ENCODE results near the gene ECPAS.
"Not testable (repeated sequence)": the region's sequence is repeated elsewhere in the genome, so short reads cannot be mapped to it uniquely, and the experiment has no call there.

ECPAS gene

DNA sequence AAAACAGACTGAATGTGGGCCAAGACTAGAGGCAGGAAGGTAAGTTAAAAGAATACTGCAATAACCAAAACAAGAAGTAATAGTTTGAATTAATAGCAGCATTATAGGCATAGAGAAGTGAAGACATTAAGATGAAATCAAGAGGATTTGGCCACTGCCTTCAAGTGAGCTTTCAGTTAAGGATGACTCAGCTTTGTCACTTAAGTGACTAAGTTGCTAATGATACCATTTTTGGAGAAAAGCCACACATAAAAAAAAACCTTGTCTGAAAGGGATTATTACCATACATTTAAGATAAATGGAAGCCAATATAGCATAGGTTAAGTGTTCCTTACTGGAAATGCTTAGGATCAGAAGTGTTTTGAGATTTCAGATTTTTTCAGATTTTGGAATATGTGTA, 57.0 kb downstream of the ECPAS start:
- no peak overlapping the region for H3K27ac ChIP-seq (ENCODE audit: insufficient read depth, low read length, poor library complexity, severe bottlenecking)
- no peak for DNase-seq
- H3K4me1 ChIP-seq (ENCODE audit: control insufficient read depth, insufficient read depth, low read length, poor library complexity, severe bottlenecking): no peaks in the 10 kb centered on the region
- no peaks in the 10 kb centered on the region for H3K27me3 ChIP-seq (replicated peaks; ENCODE audit: control insufficient read depth, insufficient read depth, low read length, poor library complexity, severe bottlenecking)
- H3K36me3 ChIP-seq (ENCODE audit: control insufficient read depth, insufficient read depth, low read length): peaks cover 30% of the 10 kb centered on the region
- no peaks in the 10 kb centered on the region for H3K9me3 ChIP-seq (ENCODE audit: control insufficient read depth, low read length)
- H3K4me3 ChIP-seq (ENCODE audit: insufficient read depth, low read depth, low read length, poor library complexity, severe bottlenecking): no peak overlapping the region

GRCh38 chr9:111423389-111423788, 60.8 kb downstream of the ECPAS start:
- Histone ChIP-seq H3K4me3 (ENCODE audit: insufficient read depth, low read depth, low read length, poor library complexity, severe bottlenecking) (no peak overlapping the region), H3K36me3 (ENCODE audit: control insufficient read depth, insufficient read depth, low read length) (peaks cover 50% of the 10 kb centered on the region), H3K27ac (ENCODE audit: insufficient read depth, low read length, poor library complexity, severe bottlenecking) (no peak overlapping the region), H3K9me3 (ENCODE audit: control insufficient read depth, low read length) (no peaks in the 10 kb centered on the region), H3K27me3 (replicated peaks; ENCODE audit: control insufficient read depth, insufficient read depth, low read length, poor library complexity, severe bottlenecking) (no peaks in the 10 kb centered on the region), H3K4me1 (ENCODE audit: control insufficient read depth, insufficient read depth, low read length, poor library complexity, severe bottlenecking) (no peaks in the 10 kb centered on the region)
- DNase-seq: no peak

- Histone ChIP-seq H3K4me1 (ENCODE audit: control insufficient read depth, insufficient read depth, low read length, poor library complexity, severe bottlenecking) (no peaks in the 10 kb centered on the region), H3K27me3 (replicated peaks; ENCODE audit: control insufficient read depth, insufficient read depth, low read length, poor library complexity, severe bottlenecking) (no peaks in the 10 kb centered on the region), H3K27ac (ENCODE audit: insufficient read depth, low read length, poor library complexity, severe bottlenecking) (no peak overlapping the region), H3K4me3 (ENCODE audit: insufficient read depth, low read depth, low read length, poor library complexity, severe bottlenecking) (no peak overlapping the region), H3K36me3 (ENCODE audit: control insufficient read depth, insufficient read depth, low read length) (peaks cover 56% of the 10 kb centered on the region), H3K9me3 (ENCODE audit: control insufficient read depth, low read length) (no peaks in the 10 kb centered on the region)
- no peak for DNase-seq
Measured at GRCh38 chr9:111414406-111414805, 69.8 kb downstream of the ECPAS start.

- H3K4me1 ChIP-seq (ENCODE audit: control insufficient read depth, insufficient read depth, low read length, poor library complexity, severe bottlenecking): no peaks in the 10 kb centered on the region
- no peak for DNase-seq
- no peak overlapping the region for H3K27ac ChIP-seq (ENCODE audit: insufficient read depth, low read length, poor library complexity, severe bottlenecking)
- no peaks in the 10 kb centered on the region for H3K27me3 ChIP-seq (replicated peaks; ENCODE audit: control insufficient read depth, insufficient read depth, low read length, poor library complexity, severe bottlenecking)
- no peaks in the 10 kb centered on the region for H3K9me3 ChIP-seq (ENCODE audit: control insufficient read depth, low read length)
- H3K4me3 ChIP-seq (ENCODE audit: insufficient read depth, low read depth, low read length, poor library complexity, severe bottlenecking): no peak overlapping the region
- H3K36me3 ChIP-seq (ENCODE audit: control insufficient read depth, insufficient read depth, low read length): peaks cover 54% of the 10 kb centered on the region
Measured at GRCh38 chr9:111413996-111414395, 70.2 kb downstream of the ECPAS start.

DNA sequence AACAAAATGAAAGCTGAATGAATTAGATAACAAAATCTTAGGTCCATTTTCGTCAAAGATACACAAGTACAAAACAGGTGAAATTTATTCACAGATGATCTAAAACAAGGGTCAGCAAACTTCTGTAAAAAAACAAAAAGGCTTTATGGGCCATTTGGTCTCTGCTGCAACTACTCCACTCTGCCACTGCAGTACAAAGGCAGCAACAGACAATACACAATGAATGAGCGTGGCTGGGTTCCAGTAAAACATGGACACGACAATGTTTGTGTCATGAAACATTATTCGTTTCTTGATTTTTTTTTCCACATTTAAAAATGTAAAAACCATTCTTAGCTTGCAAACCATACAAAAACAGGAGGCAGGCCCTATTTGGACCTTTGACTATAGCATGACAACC, 71.9 kb downstream of the ECPAS start:
- peaks cover 63% of the 10 kb centered on the region for H3K36me3 ChIP-seq (ENCODE audit: control insufficient read depth, insufficient read depth, low read length)
- no peak overlapping the region for H3K27ac ChIP-seq (ENCODE audit: insufficient read depth, low read length, poor library complexity, severe bottlenecking)

GRCh38 chr9:111411266-111411665, 72.9 kb downstream of the ECPAS start:
- no peaks in the 10 kb centered on the region for H3K27me3 ChIP-seq (replicated peaks; ENCODE audit: control insufficient read depth, insufficient read depth, low read length, poor library complexity, severe bottlenecking)
- peaks cover 61% of the 10 kb centered on the region for H3K36me3 ChIP-seq (ENCODE audit: control insufficient read depth, insufficient read depth, low read length)

More for the DNA sequence above, 71.9 kb downstream of the ECPAS start:
- Histone ChIP-seq H3K27me3 (replicated peaks; ENCODE audit: control insufficient read depth, insufficient read depth, low read length, poor library complexity, severe bottlenecking) (no peaks in the 10 kb centered on the region), H3K4me1 (ENCODE audit: control insufficient read depth, insufficient read depth, low read length, poor library complexity, severe bottlenecking) (no peaks in the 10 kb centered on the region), H3K9me3 (ENCODE audit: control insufficient read depth, low read length) (no peaks in the 10 kb centered on the region), H3K4me3 (ENCODE audit: insufficient read depth, low read depth, low read length, poor library complexity, severe bottlenecking) (no peak overlapping the region)
- no peak for DNase-seq

GRCh38 chr9:111407813-111408212, 76.4 kb downstream of the ECPAS start:
- H3K4me3 ChIP-seq (ENCODE audit: insufficient read depth, low read depth, low read length, poor library complexity, severe bottlenecking): no peak overlapping the region
- H3K4me1 ChIP-seq (ENCODE audit: control insufficient read depth, insufficient read depth, low read length, poor library complexity, severe bottlenecking): no peaks in the 10 kb centered on the region
- no peak overlapping the region for H3K27ac ChIP-seq (ENCODE audit: insufficient read depth, low read length, poor library complexity, severe bottlenecking)
- no peak for DNase-seq
- no peaks in the 10 kb centered on the region for H3K9me3 ChIP-seq (ENCODE audit: control insufficient read depth, low read length)
- H3K27me3 ChIP-seq (replicated peaks; ENCODE audit: control insufficient read depth, insufficient read depth, low read length, poor library complexity, severe bottlenecking): no peaks in the 10 kb centered on the region
- peaks cover 58% of the 10 kb centered on the region for H3K36me3 ChIP-seq (ENCODE audit: control insufficient read depth, insufficient read depth, low read length)

More at GRCh38 chr9:111411266-111411665, 72.9 kb downstream of the ECPAS start:
- Histone ChIP-seq H3K4me1 (ENCODE audit: control insufficient read depth, insufficient read depth, low read length, poor library complexity, severe bottlenecking) (no peaks in the 10 kb centered on the region), H3K4me3 (ENCODE audit: insufficient read depth, low read depth, low read length, poor library complexity, severe bottlenecking) (no peak overlapping the region), H3K9me3 (ENCODE audit: control insufficient read depth, low read length) (no peaks in the 10 kb centered on the region), H3K27ac (ENCODE audit: insufficient read depth, low read length, poor library complexity, severe bottlenecking) (no peak overlapping the region)
- DNase-seq: no peak

DNA sequence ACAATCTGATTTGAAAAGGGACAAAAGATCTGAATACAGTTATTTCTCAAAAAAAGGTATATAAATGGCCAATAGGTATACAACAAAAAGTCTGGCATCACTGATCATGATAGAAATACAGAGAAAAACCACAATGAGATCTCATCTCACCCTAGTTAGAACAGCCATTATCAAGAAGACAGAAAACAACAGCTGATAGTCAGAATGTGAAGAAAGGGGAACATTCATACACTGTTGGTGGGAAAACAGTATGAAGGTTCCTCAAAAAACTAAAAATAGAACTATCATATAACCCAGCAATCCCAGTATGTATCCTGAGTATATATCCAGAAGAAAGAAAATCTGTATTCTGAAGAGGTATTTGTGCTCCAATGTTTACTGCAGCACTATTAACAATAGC, 78.5 kb downstream of the ECPAS start:
- H3K9me3 ChIP-seq (ENCODE audit: control insufficient read depth, low read length): peaks cover 9% of the 10 kb centered on the region
- peaks cover 66% of the 10 kb centered on the region for H3K36me3 ChIP-seq (ENCODE audit: control insufficient read depth, insufficient read depth, low read length)
- no peak overlapping the region for H3K27ac ChIP-seq (ENCODE audit: insufficient read depth, low read length, poor library complexity, severe bottlenecking)
- no peak overlapping the region for H3K4me3 ChIP-seq (ENCODE audit: insufficient read depth, low read depth, low read length, poor library complexity, severe bottlenecking)
- no peak for DNase-seq
- H3K4me1 ChIP-seq (ENCODE audit: control insufficient read depth, insufficient read depth, low read length, poor library complexity, severe bottlenecking): no peaks in the 10 kb centered on the region
- H3K27me3 ChIP-seq (replicated peaks; ENCODE audit: control insufficient read depth, insufficient read depth, low read length, poor library complexity, severe bottlenecking): no peaks in the 10 kb centered on the region

- peaks cover 52% of the 10 kb centered on the region for H3K36me3 ChIP-seq (ENCODE audit: control insufficient read depth, insufficient read depth, low read length)
- DNase-seq; H3K4me1 ChIP-seq (ENCODE audit: control insufficient read depth, insufficient read depth, low read length, poor library complexity, severe bottlenecking): not testable (repeated sequence)
Measured at GRCh38 chr9:111401486-111401885, 82.7 kb downstream of the ECPAS start.

DNA sequence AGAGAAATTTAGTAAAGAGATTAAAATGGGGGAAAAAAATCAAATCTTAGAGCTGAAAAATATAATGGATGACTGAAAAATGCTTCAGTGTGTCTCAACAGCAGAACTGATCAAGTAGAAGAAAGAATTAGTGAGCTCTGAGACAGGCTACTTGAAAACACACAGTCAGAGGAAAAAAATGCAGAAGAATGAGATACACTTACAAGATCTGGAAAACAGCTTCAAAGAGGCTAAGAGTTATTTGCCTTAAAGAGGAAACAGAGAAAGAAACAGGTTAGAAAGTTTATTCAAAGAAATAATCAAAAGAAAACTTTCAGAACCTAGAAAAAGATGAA, 83.7 kb downstream of the ECPAS start:
- Histone ChIP-seq H3K4me3 (ENCODE audit: insufficient read depth, low read depth, low read length, poor library complexity, severe bottlenecking) (no peak overlapping the region), H3K9me3 (ENCODE audit: control insufficient read depth, low read length) (peaks cover 9% of the 10 kb centered on the region), H3K36me3 (ENCODE audit: control insufficient read depth, insufficient read depth, low read length) (peaks cover 51% of the 10 kb centered on the region), H3K27ac (ENCODE audit: insufficient read depth, low read length, poor library complexity, severe bottlenecking) (no peak overlapping the region), H3K27me3 (replicated peaks; ENCODE audit: control insufficient read depth, insufficient read depth, low read length, poor library complexity, severe bottlenecking) (no peaks in the 10 kb centered on the region), H3K4me1 (ENCODE audit: control insufficient read depth, insufficient read depth, low read length, poor library complexity, severe bottlenecking) (no peaks in the 10 kb centered on the region)
- no peak for DNase-seq

More at GRCh38 chr9:111401486-111401885, 82.7 kb downstream of the ECPAS start:
- H3K27ac ChIP-seq (ENCODE audit: insufficient read depth, low read length, poor library complexity, severe bottlenecking); H3K4me3 ChIP-seq (ENCODE audit: insufficient read depth, low read depth, low read length, poor library complexity, severe bottlenecking); H3K9me3 ChIP-seq (ENCODE audit: control insufficient read depth, low read length); H3K27me3 ChIP-seq (replicated peaks; ENCODE audit: control insufficient read depth, insufficient read depth, low read length, poor library complexity, severe bottlenecking): not testable (repeated sequence)
